ENCODE results near the gene GATA5.

GRCh38 chr20:62437927-62438326 lies 37.9 kb downstream of the GATA5 start:
- TF ChIP-seq CTCF (IDR thresholded peaks at IDR 0.05; ENCODE audit: insufficient read depth, low read length): no peak
- TF ChIP-seq REST (IDR thresholded peaks at IDR 0.05; ENCODE audit: insufficient replicate concordance, low read depth): no peak
